Activated B cell treated with CpG ODN at 0.5 μM for 24 hours (primary cell): ENCODE measurements around the gene ARHGAP30. TPM values are rescaled to one million over a fixed set of nuclear protein-coding genes. Genes with fewer than 3 reads are reported as not detected.

ENCODE experiments used
- ATAC-seq: fragments of 200-7000 bp; cut with Tn5 transposase; one replicate; pipeline ENCODE4 v1.10.0; 2021; ENCODE audit warnings: low read depth, mild to moderate bottlenecking, moderate library complexity
- CTCF ChIA-PET: fragments of 350-600 bp; sonication (Branson Sonifier 250); formaldehyde crosslinking; loops from one replicate; lab custom pipeline; 2021; ENCODE audit warnings: antibody characterized with exemption; lab: Charles Lee
- POLR2A ChIA-PET: fragments of 350-600 bp; sonication (Branson Sonifier 250); formaldehyde crosslinking; loops from one replicate; lab custom pipeline; 2021; ENCODE audit warnings: antibody characterized with exemption; lab: Charles Lee
- DNase-seq: peaks from one replicate; pipeline ENCODE4 v3.0.0; 2022
- H3K27ac Mint-ChIP-seq: one replicate; pipeline ENCODE4 v1.8.0; 2020; ENCODE audit warnings: mixed read lengths
- H3K27me3 Mint-ChIP-seq: one replicate; pipeline ENCODE4 v1.8.0; 2021; ENCODE audit warnings: mixed read lengths
- H3K36me3 Mint-ChIP-seq: one replicate; pipeline ENCODE4 v1.8.0; 2021; ENCODE audit warnings: low read depth, mixed read lengths
- H3K4me1 Mint-ChIP-seq: one replicate; pipeline ENCODE4 v1.8.0; 2021; ENCODE audit warnings: mixed read lengths
- H3K4me3 Mint-ChIP-seq: one replicate; pipeline ENCODE4 v1.8.0; 2020; ENCODE audit warnings: mild to moderate bottlenecking, mixed read lengths
- H3K9me3 Mint-ChIP-seq: one replicate; pipeline ENCODE4 v1.8.0; 2020; ENCODE audit warnings: mixed read lengths
- intact Hi-C: fragments of 100-400 bp; cut with micrococcal nuclease; formaldehyde crosslinking; loops from one replicate; pipeline ENCODE4 v1.15.1; 2024
- total RNA-seq: library from RNA; stranded (reverse); gene quantifications from 2 replicates; pipeline ENCODE4 v1.2.3, GENCODE V29; 2022
- TF ChIP-seq, protein P1 (sequence below): fragments of 200-600 bp; IDR thresholded peaks from one replicate; pipeline ENCODE4 v1.8.0; 2022; ENCODE audit warnings: antibody characterized with exemption, mild to moderate bottlenecking

ARHGAP30 gene
- total RNA-seq, 1 donor from 2014 or later = 158 TPM

DNA sequence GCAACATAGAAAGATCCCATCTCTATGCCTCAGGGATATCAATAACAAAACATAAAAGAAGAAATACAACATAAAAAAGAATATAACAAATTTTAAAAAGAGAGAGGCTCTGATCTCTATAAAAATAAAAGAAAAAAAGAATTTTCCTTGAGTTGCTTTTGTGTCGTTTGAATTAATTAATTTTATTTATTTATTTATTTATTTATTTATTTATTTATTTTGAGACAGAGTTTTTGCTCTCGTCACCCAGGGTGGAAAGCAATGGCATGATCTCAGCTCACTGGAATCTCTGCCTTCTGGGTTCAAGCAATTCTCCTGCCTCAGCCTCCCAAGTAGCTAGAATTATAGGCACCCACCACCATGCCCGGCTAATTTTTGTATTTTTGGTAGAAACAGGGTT lies 57.3 kb downstream of the ARHGAP30 start:
- Mint-ChIP-seq H3K27me3 (no peaks in the 10 kb centered on the region), H3K4me1 (peaks cover 18% of the 10 kb centered on the region), H3K4me3 (no peak overlapping the region), H3K9me3 (no peaks in the 10 kb centered on the region), H3K36me3 (no peaks in the 10 kb centered on the region), H3K27ac (no peak overlapping the region)
- POLR2A ChIA-PET = interaction anchor here (0.6 to 3.8 kb wide), 4 partner anchors 9 to 135 kb away, joined by 3 to 54 read pairs (median 18); partner anchors contain the start of genes F11R, TSTD1 and USF1
- DNase-seq (no peak), ATAC-seq (no peak)
- intact Hi-C loops = loop anchor here (5.0 kb wide), 1 partner anchor 85 kb away; the partner anchor contains the start of gene KLHDC9
- CTCF ChIA-PET = interaction anchor here (2.5 kb wide), 1 partner anchor 15 kb away, joined by 21 read pairs; no protein-coding TSS in a partner anchor
- TF ChIP-seq, protein P1, sequence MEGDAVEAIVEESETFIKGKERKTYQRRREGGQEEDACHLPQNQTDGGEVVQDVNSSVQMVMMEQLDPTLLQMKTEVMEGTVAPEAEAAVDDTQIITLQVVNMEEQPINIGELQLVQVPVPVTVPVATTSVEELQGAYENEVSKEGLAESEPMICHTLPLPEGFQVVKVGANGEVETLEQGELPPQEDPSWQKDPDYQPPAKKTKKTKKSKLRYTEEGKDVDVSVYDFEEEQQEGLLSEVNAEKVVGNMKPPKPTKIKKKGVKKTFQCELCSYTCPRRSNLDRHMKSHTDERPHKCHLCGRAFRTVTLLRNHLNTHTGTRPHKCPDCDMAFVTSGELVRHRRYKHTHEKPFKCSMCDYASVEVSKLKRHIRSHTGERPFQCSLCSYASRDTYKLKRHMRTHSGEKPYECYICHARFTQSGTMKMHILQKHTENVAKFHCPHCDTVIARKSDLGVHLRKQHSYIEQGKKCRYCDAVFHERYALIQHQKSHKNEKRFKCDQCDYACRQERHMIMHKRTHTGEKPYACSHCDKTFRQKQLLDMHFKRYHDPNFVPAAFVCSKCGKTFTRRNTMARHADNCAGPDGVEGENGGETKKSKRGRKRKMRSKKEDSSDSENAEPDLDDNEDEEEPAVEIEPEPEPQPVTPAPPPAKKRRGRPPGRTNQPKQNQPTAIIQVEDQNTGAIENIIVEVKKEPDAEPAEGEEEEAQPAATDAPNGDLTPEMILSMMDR = no peak

DNA sequence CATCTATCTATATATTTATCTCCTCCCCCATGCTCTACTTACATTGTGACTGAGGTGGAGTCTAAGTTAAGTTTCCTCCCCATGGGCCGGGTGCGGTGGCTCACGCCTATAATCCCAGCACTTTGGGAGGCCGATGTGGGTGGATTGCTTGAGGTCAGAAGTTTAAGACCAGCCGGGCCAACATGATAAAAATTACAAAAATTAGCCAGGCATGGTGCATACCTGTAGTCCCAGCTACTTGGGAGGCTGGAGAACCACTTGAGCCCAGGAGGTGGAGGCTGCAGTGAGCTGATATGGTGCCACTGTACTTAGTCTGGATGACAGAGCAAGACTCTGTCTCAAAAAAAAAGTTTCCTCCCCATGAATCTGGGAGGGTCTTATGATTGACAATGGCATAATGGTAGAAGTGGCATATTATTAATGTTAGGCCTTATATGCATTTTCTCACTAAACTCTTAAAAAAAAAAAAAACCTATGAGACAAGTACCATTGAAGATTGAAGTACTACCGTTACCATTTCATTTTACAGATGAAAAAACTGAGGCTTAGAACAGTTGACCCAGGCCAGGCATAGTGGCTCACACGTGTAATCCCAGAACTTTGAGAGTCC lies 60.0 kb downstream of the ARHGAP30 start:
- DNase-seq (no peak), ATAC-seq (no peak)
- Mint-ChIP-seq H3K4me1 (peaks cover 18% of the 10 kb centered on the region), H3K27me3 (no peaks in the 10 kb centered on the region), H3K4me3 (no peak overlapping the region), H3K36me3 (no peaks in the 10 kb centered on the region), H3K27ac (no peak overlapping the region), H3K9me3 (no peaks in the 10 kb centered on the region)
- ChIA-PET CTCF (interaction anchor here (0.7 to 1.6 kb wide), 2 partner anchors 13 to 30 kb away, joined by 3 to 6 read pairs; no protein-coding TSS in a partner anchor), POLR2A (interaction anchor here (0.7 kb wide), 1 partner anchor 37 kb away, joined by 3 read pairs; no protein-coding TSS in a partner anchor)
- intact Hi-C loops = loop anchor here (5.0 kb wide), 1 partner anchor 88 kb away; the partner anchor contains the start of gene KLHDC9
- TF ChIP-seq, protein P1 = no peak

DNA sequence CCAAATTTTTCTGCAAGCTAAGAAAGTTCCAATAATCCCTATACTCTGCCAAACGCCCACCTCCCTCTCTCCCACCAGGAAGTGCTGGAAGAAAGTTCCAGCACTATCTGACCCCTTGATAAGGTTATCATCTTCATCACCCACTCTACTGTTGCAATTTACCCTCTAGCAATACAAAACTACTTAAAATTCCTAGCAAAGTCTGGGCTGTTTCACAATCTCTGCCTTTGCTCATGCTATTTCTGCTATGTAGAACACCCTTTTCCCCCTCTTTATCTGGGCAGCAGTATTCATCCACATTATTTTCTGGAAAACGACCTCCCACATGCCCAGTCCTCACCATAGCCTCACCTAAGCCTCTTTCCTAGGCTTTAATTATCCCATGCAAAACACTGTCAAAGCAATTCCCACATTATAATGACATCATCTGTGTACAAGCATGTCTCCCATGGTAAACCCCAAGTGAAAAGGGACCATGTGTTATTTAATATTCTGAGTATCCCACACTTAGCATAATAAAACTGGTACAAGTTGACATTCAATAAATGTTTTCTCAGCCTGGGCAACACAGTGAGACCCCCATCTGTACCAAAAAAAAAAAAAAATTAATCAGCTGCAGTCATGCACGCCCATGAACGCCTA lies 60.7 kb downstream of the ARHGAP30 start:
- Mint-ChIP-seq H3K4me1 (peaks cover 14% of the 10 kb centered on the region), H3K9me3 (no peaks in the 10 kb centered on the region), H3K4me3 (no peak overlapping the region), H3K36me3 (no peaks in the 10 kb centered on the region), H3K27me3 (no peaks in the 10 kb centered on the region), H3K27ac (no peak overlapping the region)
- TF ChIP-seq, protein P1 = no peak
- ChIA-PET CTCF (interaction anchor here (0.7 kb wide), 1 partner anchor 30 kb away, joined by 3 read pairs; no protein-coding TSS in a partner anchor), POLR2A (no interaction called here)
- no peak for ATAC-seq
- DNase-seq = no peak
- intact Hi-C loops = no loop called here

DNA sequence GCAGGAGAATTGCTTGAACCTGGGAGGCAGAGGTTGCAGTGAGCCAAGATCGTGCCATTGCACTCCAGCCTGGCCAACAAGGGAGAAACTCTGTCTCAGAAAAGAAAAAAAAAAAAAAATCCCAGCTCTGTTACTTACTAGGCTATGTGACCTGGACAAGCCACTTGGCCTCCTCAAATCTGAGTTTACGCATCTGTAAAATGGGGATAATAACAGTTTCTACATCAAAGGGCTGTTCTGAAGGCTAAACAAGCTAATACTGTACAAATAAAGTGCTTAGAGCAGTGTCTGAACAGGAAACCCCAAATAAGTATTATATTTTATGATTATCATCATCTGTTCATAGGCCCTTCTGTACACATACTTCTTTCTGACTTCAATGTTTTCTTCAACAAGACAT lies 62.3 kb downstream of the ARHGAP30 start:
- TF ChIP-seq, protein P1 = no peak
- H3K36me3 Mint-ChIP-seq = no peaks in the 10 kb centered on the region
- DNase-seq = no peak
- no peaks in the 10 kb centered on the region for H3K27me3 Mint-ChIP-seq
- H3K9me3 Mint-ChIP-seq = no peaks in the 10 kb centered on the region
- peaks cover 2% of the 10 kb centered on the region for H3K4me1 Mint-ChIP-seq
- H3K4me3 Mint-ChIP-seq = no peak overlapping the region
- ATAC-seq = no peak
- ChIA-PET POLR2A (no interaction called here), CTCF (no interaction called here)
- H3K27ac Mint-ChIP-seq = no peak overlapping the region
- intact Hi-C loops = no loop called here

DNA sequence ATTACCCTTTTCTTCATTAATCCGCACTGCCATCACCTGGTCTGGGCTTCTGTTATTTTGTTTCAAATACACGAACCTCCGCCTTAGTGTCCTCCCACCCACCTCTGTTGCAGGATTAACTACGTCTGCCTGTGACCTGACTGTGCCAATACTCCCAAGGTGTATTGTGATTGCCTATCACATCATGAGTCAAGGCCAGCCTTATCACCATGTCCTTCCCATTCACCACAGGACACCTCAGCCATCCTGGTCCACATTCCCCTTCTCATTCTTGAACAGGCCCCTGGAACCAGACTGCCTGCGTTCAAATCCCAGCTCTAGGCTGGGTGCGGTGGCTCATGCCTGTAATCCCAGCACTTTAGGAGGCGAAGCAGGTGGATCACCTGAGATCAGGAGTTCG lies 63.1 kb downstream of the ARHGAP30 start:
- DNase-seq = no peak
- ATAC-seq = no peak
- H3K9me3 Mint-ChIP-seq = no peaks in the 10 kb centered on the region
- H3K4me1 Mint-ChIP-seq = no peaks in the 10 kb centered on the region
- H3K4me3 Mint-ChIP-seq = no peak overlapping the region
- H3K27me3 Mint-ChIP-seq = no peaks in the 10 kb centered on the region
- intact Hi-C loops = no loop called here
- H3K36me3 Mint-ChIP-seq = no peaks in the 10 kb centered on the region
- ChIA-PET CTCF (no interaction called here), POLR2A (no interaction called here)
- H3K27ac Mint-ChIP-seq = no peak overlapping the region
- TF ChIP-seq, protein P1 = no peak
